ENCODE measurements around the gene FBXO45.
A peak's percentile ranks its signal among the peaks of the same experiment; 100 is the strongest.
"Not testable (repeated sequence)": the region's sequence is repeated elsewhere in the genome, so short reads cannot be mapped to it uniquely, and the experiment has no call there.

Gene FBXO45

GRCh38 chr3:196615234-196615633 is 46.8 kb downstream of the FBXO45 start:
- DNase-seq (ENCODE audit: low read depth in 2 of 3, low spot score in 1 of 3) = not testable (repeated sequence)

- DNase-seq (ENCODE audit: low read depth in 2 of 3, low spot score in 1 of 3) = no peak
Observed at GRCh38 chr3:196617256-196617655, 48.8 kb downstream of the FBXO45 start.

GRCh38 chr3:196619223-196619622 is 50.8 kb downstream of the FBXO45 start:
- no peak for DNase-seq (ENCODE audit: low read depth in 2 of 3, low spot score in 1 of 3)

GRCh38 chr3:196619627-196620026 is 51.2 kb downstream of the FBXO45 start:
- not testable (repeated sequence) for DNase-seq (ENCODE audit: low read depth in 2 of 3, low spot score in 1 of 3)

- DNase-seq (ENCODE audit: low read depth in 2 of 3, low spot score in 1 of 3) = no peak
Observed at GRCh38 chr3:196620161-196620604, 51.7 kb downstream of the FBXO45 start.

- no peak for DNase-seq (ENCODE audit: low read depth in 2 of 3, low spot score in 1 of 3)
Observed at GRCh38 chr3:196620684-196621083, 52.2 kb downstream of the FBXO45 start.

GRCh38 chr3:196621611-196622010 is 53.2 kb downstream of the FBXO45 start:
- DNase-seq (ENCODE audit: low read depth in 2 of 3, low spot score in 1 of 3) = no peak

GRCh38 chr3:196624067-196624790 is 55.8 kb downstream of the FBXO45 start:
- no peak for DNase-seq (ENCODE audit: low read depth in 2 of 3, low spot score in 1 of 3)

GRCh38 chr3:196624907-196625306 is 56.4 kb downstream of the FBXO45 start:
- DNase-seq (ENCODE audit: low read depth in 2 of 3, low spot score in 1 of 3) = no peak

GRCh38 chr3:196625331-196625730 is 56.9 kb downstream of the FBXO45 start:
- DNase-seq (ENCODE audit: low read depth in 2 of 3, low spot score in 1 of 3) = no peak

- no peak for DNase-seq (ENCODE audit: low read depth in 2 of 3, low spot score in 1 of 3)
Observed at GRCh38 chr3:196627918-196628231, 59.4 kb downstream of the FBXO45 start.

GRCh38 chr3:196629228-196629627 is 60.8 kb downstream of the FBXO45 start:
- DNase-seq (ENCODE audit: low read depth in 2 of 3, low spot score in 1 of 3) = no peak

GRCh38 chr3:196631682-196632045 is 63.2 kb downstream of the FBXO45 start:
- no peak for DNase-seq (ENCODE audit: low read depth in 2 of 3, low spot score in 1 of 3)

- peak; percentile 74 to 84 (median 79) for DNase-seq (ENCODE audit: low read depth in 2 of 3, low spot score in 1 of 3)
Observed at GRCh38 chr3:196632046-196632751, 63.7 kb downstream of the FBXO45 start.

- no peak for DNase-seq (ENCODE audit: low read depth in 2 of 3, low spot score in 1 of 3)
Observed at GRCh38 chr3:196633555-196634151, 65.2 kb downstream of the FBXO45 start.

GRCh38 chr3:196634224-196634623 is 65.8 kb downstream of the FBXO45 start:
- DNase-seq (ENCODE audit: low read depth in 2 of 3, low spot score in 1 of 3) = no peak

- DNase-seq (ENCODE audit: low read depth in 2 of 3, low spot score in 1 of 3) = no peak
Observed at GRCh38 chr3:196634829-196635228, 66.4 kb downstream of the FBXO45 start.

- no peak for DNase-seq (ENCODE audit: low read depth in 2 of 3, low spot score in 1 of 3)
Observed at GRCh38 chr3:196636369-196637349, 68.2 kb downstream of the FBXO45 start.

- not testable (repeated sequence) for DNase-seq (ENCODE audit: low read depth in 2 of 3, low spot score in 1 of 3)
Observed at GRCh38 chr3:196637941-196638340, 69.5 kb downstream of the FBXO45 start.
